ENCODE results near the gene VAV3.
A peak's percentile ranks its signal among the peaks of the same experiment; 100 is the strongest.

Gene VAV3

GRCh38 chr1:107879927-107880326, 85.1 kb downstream of the VAV3 start:
- no peak for DNase-seq

GRCh38 chr1:107879346-107879745, 85.6 kb downstream of the VAV3 start:
- no peak for DNase-seq

- DNase-seq = no peak
Observed at GRCh38 chr1:107877745-107878144, 87.2 kb downstream of the VAV3 start.

- no peak for DNase-seq
Observed at GRCh38 chr1:107877092-107877491, 87.9 kb downstream of the VAV3 start.

- DNase-seq = no peak
Observed at GRCh38 chr1:107875689-107876088, 89.3 kb downstream of the VAV3 start.

GRCh38 chr1:107874221-107874620, 90.8 kb downstream of the VAV3 start:
- no peak for DNase-seq

GRCh38 chr1:107871687-107872395, 93.1 kb downstream of the VAV3 start:
- DNase-seq = no peak

GRCh38 chr1:107871259-107871658, 93.7 kb downstream of the VAV3 start:
- no peak for DNase-seq

- no peak for DNase-seq
Observed at GRCh38 chr1:107870696-107871095, 94.3 kb downstream of the VAV3 start.

GRCh38 chr1:107867897-107868296, 97.1 kb downstream of the VAV3 start:
- DNase-seq = no peak

- no peak for DNase-seq
Observed at GRCh38 chr1:107867422-107867821, 97.6 kb downstream of the VAV3 start.

- no peak for DNase-seq
Observed at GRCh38 chr1:107866870-107867269, 98.1 kb downstream of the VAV3 start.

- no peak for DNase-seq
Observed at GRCh38 chr1:107865627-107866026, 99.4 kb downstream of the VAV3 start.

- no peak for DNase-seq
Observed at GRCh38 chr1:107863342-107863741, 101.6 kb downstream of the VAV3 start.

GRCh38 chr1:107862064-107862463, 102.9 kb downstream of the VAV3 start:
- DNase-seq = no peak

- DNase-seq = no peak
Observed at GRCh38 chr1:107858323-107858722, 106.7 kb downstream of the VAV3 start.

- no peak for DNase-seq
Observed at GRCh38 chr1:107851418-107851817, 113.6 kb downstream of the VAV3 start.

- DNase-seq = peak; percentile 28
Observed at GRCh38 chr1:107844541-107845194, 120.3 kb downstream of the VAV3 start.

GRCh38 chr1:107843989-107844388, 121.0 kb downstream of the VAV3 start:
- DNase-seq = no peak

- DNase-seq = no peak
Observed at GRCh38 chr1:107842241-107842640, 122.7 kb downstream of the VAV3 start.

GRCh38 chr1:107840725-107841124, 124.3 kb downstream of the VAV3 start:
- DNase-seq = no peak

- DNase-seq = no peak
Observed at GRCh38 chr1:107838056-107838455, 126.9 kb downstream of the VAV3 start.

GRCh38 chr1:107835151-107835670, 129.8 kb downstream of the VAV3 start:
- no peak for DNase-seq

- DNase-seq = no peak
Observed at GRCh38 chr1:107833061-107833460, 131.9 kb downstream of the VAV3 start.

GRCh38 chr1:107831921-107832320, 133.1 kb downstream of the VAV3 start:
- DNase-seq = no peak
